Stomach (tissue), 4 donors: ENCODE results near the gene ABCB10.

Source experiments
- CTCF ChIP-seq, 7 experiments: fragments of 450-650 bp in 4 of 7; fragments of 200-600 bp in 3 of 7; sonication (generic) in 3 of 7; IDR thresholded peaks; one replicate each; pipeline ENCODE4 v1.5.1; 2016 to 2019; ENCODE audit warnings: antibody characterized with exemption in 7 of 7, control low read depth in 2 of 7, mild to moderate bottlenecking in 1 of 7
- POLR2A ChIP-seq, 4 donors: fragments of 450-650 bp; IDR thresholded peaks; one replicate each; pipeline ENCODE4 v1.6.1; 2016; ENCODE audit warnings: antibody characterized with exemption in 4 of 4, control low read depth in 2 of 4, mild to moderate bottlenecking in 1 of 4, moderate library complexity in 1 of 4
- POLR2AphosphoS5 ChIP-seq, 3 donors: sonication (generic); formaldehyde crosslinking; IDR thresholded peaks; one replicate each; pipeline ENCODE4 v1.6.1; 2016; ENCODE audit warnings: antibody characterized with exemption in 3 of 3

GRCh38 chr1:229479660-229480399 is 78.7 kb downstream of the ABCB10 start:
- TF ChIP-seq CTCF (IDR thresholded peaks at IDR 0.05) (no peak), POLR2A (IDR thresholded peaks at IDR 0.05) (no peak), POLR2AphosphoS5 (IDR thresholded peaks at IDR 0.05) (no peak)
